ENCODE data around the gene DNAH6. TPM values are rescaled to one million over a fixed set of nuclear protein-coding genes. Genes with fewer than 3 reads are reported as not detected.

Gene DNAH6
- total RNA-seq, 1 experiment from 2014 or later, result not detected

GRCh38 chr2:84741182-84741822, 225.0 kb downstream of the DNAH6 start:
- intact Hi-C loops (cut with micrococcal nuclease), result no loop called here
- ATAC-seq (peak; percentile 80), DNase-seq (peak; percentile 61)
- Histone ChIP-seq H3K4me3 (ENCODE audit: low read length) (no peak overlapping the region), H3K4me2 (ENCODE audit: low read length) (no peak overlapping the region), H3K36me3 (ENCODE audit: low read depth, low read length) (no peaks in the 10 kb centered on the region), H3K4me1 (ENCODE audit: insufficient read depth, low read length) (no peaks in the 10 kb centered on the region), H4K20me1 (ENCODE audit: low read length) (no peaks in the 10 kb centered on the region), H3K79me2 (ENCODE audit: low read length) (no peaks in the 10 kb centered on the region), H3K9me2 (replicated peaks; ENCODE audit: low read length) (no peaks in the 10 kb centered on the region), H3K27ac (ENCODE audit: low read length) (no peak overlapping the region), H3K9ac (ENCODE audit: low read length) (no peak overlapping the region), H3K27me3 (ENCODE audit: low read length) (peaks cover 31% of the 10 kb centered on the region; the same call in 1 of the 2 replicates), H3F3A (ENCODE audit: low read length, unreplicated experiment) (no peaks in the 10 kb centered on the region), H3K9me3 (ENCODE audit: low read length) (no peaks in the 10 kb centered on the region), H2AFZ (ENCODE audit: low read length) (no peak overlapping the region)
- ChIA-PET POLR2A (ENCODE audit: unreplicated experiment) (no interaction called here), CTCF (no interaction called here)
- TF ChIP-seq EZH2phosphoT487 (IDR thresholded peaks at IDR 0.05; ENCODE audit: borderline replicate concordance, low read length), result no peak
- TF ChIP-seq, protein P1, sequence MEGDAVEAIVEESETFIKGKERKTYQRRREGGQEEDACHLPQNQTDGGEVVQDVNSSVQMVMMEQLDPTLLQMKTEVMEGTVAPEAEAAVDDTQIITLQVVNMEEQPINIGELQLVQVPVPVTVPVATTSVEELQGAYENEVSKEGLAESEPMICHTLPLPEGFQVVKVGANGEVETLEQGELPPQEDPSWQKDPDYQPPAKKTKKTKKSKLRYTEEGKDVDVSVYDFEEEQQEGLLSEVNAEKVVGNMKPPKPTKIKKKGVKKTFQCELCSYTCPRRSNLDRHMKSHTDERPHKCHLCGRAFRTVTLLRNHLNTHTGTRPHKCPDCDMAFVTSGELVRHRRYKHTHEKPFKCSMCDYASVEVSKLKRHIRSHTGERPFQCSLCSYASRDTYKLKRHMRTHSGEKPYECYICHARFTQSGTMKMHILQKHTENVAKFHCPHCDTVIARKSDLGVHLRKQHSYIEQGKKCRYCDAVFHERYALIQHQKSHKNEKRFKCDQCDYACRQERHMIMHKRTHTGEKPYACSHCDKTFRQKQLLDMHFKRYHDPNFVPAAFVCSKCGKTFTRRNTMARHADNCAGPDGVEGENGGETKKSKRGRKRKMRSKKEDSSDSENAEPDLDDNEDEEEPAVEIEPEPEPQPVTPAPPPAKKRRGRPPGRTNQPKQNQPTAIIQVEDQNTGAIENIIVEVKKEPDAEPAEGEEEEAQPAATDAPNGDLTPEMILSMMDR (conservative IDR thresholded peaks at IDR 0.05; ENCODE audit: low read depth, low read length), result peak; percentile 49
- BruUV-seq (replicated peaks), result no TSS peak

- POLR2A ChIA-PET (ENCODE audit: unreplicated experiment), result no interaction called here
Measured at GRCh38 chr2:84748341-84748740, 232.0 kb downstream of the DNAH6 start.

DNA sequence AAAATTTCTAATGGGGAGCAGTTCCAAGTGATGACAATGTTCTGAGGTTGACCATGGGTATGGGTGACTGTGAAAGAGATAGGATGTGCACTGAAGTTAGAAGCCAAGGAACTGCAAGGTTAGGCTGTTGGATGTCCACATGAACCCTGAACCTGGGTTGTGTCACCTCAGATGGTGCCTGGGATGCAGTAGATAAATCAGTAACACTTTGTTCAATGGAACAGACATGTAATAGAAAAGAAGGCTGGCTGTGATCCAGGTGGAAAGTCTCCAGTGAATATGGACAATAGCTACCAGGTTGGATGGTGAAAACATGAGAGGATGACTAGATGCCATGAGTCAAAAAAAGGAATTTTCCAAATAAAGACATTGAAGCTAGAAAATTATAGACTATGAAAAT, 233.1 kb downstream of the DNAH6 start:
- Histone ChIP-seq H3K27me3 (ENCODE audit: low read length) (0 out of 2 replicates have a peak, but pooled peaks cover 10% of the 10 kb centered on the region), H3K9me3 (ENCODE audit: low read length) (no peaks in the 10 kb centered on the region), H3K27ac (ENCODE audit: low read length) (no peak overlapping the region), H3K9me2 (replicated peaks; ENCODE audit: low read length) (no peaks in the 10 kb centered on the region), H3K9ac (ENCODE audit: low read length) (no peak overlapping the region), H3K4me1 (ENCODE audit: insufficient read depth, low read length) (no peaks in the 10 kb centered on the region), H3K36me3 (ENCODE audit: low read depth, low read length) (no peaks in the 10 kb centered on the region), H3F3A (ENCODE audit: low read length, unreplicated experiment) (no peaks in the 10 kb centered on the region), H3K4me3 (ENCODE audit: low read length) (no peak overlapping the region), H3K4me2 (ENCODE audit: low read length) (no peak overlapping the region), H4K20me1 (ENCODE audit: low read length) (no peaks in the 10 kb centered on the region), H2AFZ (ENCODE audit: low read length) (no peak overlapping the region), H3K79me2 (ENCODE audit: low read length) (no peaks in the 10 kb centered on the region)
- ATAC-seq (no peak), DNase-seq (peak; percentile 15)
- intact Hi-C loops (cut with micrococcal nuclease), result no loop called here
- BruUV-seq (replicated peaks), result no TSS peak
- ChIA-PET CTCF (no interaction called here), POLR2A (ENCODE audit: unreplicated experiment) (no interaction called here)
- TF ChIP-seq EZH2 (IDR thresholded peaks at IDR 0.05; ENCODE audit: low read length, unreplicated experiment) (no peak), EZH2phosphoT487 (IDR thresholded peaks at IDR 0.05; ENCODE audit: borderline replicate concordance, low read length) (no peak)
- TF ChIP-seq, protein P1 (conservative IDR thresholded peaks at IDR 0.05; ENCODE audit: low read depth, low read length), result no peak

More at GRCh38 chr2:84748341-84748740, 232.0 kb downstream of the DNAH6 start:
- no peaks in the 10 kb centered on the region for H3F3A ChIP-seq (ENCODE audit: low read length, unreplicated experiment)
- CTCF ChIA-PET, result no interaction called here
- H2AFZ ChIP-seq (ENCODE audit: low read length), result no peak overlapping the region
- no peak overlapping the region for H3K4me2 ChIP-seq (ENCODE audit: low read length)
- no peaks in the 10 kb centered on the region for H4K20me1 ChIP-seq (ENCODE audit: low read length)
- H3K9me2 ChIP-seq (replicated peaks; ENCODE audit: low read length), result no peaks in the 10 kb centered on the region
- ATAC-seq (no peak), DNase-seq (no peak)
- no peak overlapping the region for H3K4me3 ChIP-seq (ENCODE audit: low read length)
- no TSS peak for BruUV-seq (replicated peaks)
- TF ChIP-seq EZH2phosphoT487 (IDR thresholded peaks at IDR 0.05; ENCODE audit: borderline replicate concordance, low read length) (no peak), EZH2 (IDR thresholded peaks at IDR 0.05; ENCODE audit: low read length, unreplicated experiment) (no peak)
- TF ChIP-seq, protein P1 (conservative IDR thresholded peaks at IDR 0.05; ENCODE audit: low read depth, low read length), result no peak
- H3K9me3 ChIP-seq (ENCODE audit: low read length), result no peaks in the 10 kb centered on the region
- no peak overlapping the region for H3K9ac ChIP-seq (ENCODE audit: low read length)
- H3K79me2 ChIP-seq (ENCODE audit: low read length), result no peaks in the 10 kb centered on the region
- 0 out of 2 replicates have a peak, but pooled peaks cover 12% of the 10 kb centered on the region for H3K27me3 ChIP-seq (ENCODE audit: low read length)
- no peak overlapping the region for H3K27ac ChIP-seq (ENCODE audit: low read length)
- intact Hi-C loops (cut with micrococcal nuclease), result no loop called here
- H3K36me3 ChIP-seq (ENCODE audit: low read depth, low read length), result no peaks in the 10 kb centered on the region
- H3K4me1 ChIP-seq (ENCODE audit: insufficient read depth, low read length), result no peaks in the 10 kb centered on the region
